Activated naive CD4-positive, alpha-beta T cell treated with Interleukin-2 at 50 U/mL for 16 hours (primary cell): ENCODE measurements around the gene TUBAL3.
A peak's percentile ranks its signal among the peaks of the same experiment; 100 is the strongest.
"Not testable (repeated sequence)": the region's sequence is repeated elsewhere in the genome, so short reads cannot be mapped to it uniquely, and the experiment has no call there.

Experiments used
- DNase-seq: peaks from one replicate; pipeline ENCODE4 v3.0.0-alpha.2; 2020

Gene TUBAL3

DNA sequence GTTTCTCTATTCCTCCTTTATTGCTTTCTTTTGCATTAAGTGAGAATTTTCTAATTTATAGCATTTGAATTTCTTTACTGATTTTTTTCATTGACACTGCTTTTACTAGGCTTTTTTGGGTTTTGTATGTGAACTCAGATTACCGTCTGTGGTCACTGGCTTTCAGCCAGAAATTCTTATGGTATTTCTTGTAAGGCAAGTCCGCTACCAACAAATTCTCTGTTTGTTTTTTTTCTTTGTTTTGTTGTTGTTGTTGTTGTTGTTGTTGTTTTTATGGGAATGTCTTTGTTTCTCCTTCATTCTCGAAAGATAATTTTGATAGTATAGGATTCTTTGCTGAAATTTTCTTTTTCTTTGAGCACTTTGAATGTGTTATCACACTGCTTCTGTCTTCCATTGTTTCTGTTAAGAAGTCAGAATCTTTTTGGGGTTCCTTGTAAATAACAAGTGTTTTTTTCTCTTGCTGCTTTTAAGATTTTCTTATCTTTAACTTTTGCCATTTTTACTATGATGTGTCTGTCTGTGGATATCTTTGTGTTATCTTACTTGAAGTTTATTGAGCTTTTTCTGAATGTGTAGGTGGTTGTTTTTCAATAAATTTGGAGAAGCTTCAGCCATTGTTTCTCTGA, 15.0 kb upstream of the TUBAL3 start:
- no peak for DNase-seq

DNA sequence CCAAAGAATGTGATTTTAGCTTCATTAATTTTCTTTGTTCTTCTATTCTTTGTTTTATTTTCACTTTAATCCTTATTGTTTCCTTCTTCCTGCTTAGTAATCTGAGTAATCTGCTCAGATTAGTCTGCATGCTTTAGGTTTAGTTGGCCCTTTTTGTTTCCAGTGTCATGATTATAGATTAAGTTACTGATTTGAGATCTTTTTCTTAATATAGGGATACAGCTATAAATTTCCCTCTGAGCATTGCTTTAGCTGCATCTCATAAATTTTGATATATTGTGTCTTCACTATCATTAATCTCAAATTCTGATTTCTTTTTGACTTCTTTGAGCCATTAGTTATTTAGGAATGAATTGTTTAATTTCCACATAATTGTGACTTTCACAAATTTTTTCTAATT, 14.0 kb upstream of the TUBAL3 start:
- no peak for DNase-seq

DNA sequence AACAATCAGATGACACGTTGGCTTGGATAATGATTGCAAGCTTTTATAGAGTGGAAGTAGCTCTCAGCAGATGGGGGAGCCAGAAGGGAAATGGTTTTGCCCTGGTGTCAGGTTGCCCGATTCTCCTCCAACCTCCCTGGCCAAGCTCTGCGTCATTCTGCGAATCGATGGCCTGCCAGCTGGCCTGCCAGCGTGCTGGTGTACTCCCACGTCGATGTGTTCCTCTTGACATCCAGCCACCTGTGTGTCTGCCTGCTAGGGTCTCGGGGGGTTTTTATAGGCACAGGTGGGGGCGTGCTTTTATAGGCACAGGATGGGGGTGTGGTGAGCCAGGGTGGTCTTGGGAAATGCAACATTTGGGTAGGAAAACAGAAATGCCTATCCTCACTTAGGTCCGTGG, 12.4 kb upstream of the TUBAL3 start:
- no peak for DNase-seq

DNA sequence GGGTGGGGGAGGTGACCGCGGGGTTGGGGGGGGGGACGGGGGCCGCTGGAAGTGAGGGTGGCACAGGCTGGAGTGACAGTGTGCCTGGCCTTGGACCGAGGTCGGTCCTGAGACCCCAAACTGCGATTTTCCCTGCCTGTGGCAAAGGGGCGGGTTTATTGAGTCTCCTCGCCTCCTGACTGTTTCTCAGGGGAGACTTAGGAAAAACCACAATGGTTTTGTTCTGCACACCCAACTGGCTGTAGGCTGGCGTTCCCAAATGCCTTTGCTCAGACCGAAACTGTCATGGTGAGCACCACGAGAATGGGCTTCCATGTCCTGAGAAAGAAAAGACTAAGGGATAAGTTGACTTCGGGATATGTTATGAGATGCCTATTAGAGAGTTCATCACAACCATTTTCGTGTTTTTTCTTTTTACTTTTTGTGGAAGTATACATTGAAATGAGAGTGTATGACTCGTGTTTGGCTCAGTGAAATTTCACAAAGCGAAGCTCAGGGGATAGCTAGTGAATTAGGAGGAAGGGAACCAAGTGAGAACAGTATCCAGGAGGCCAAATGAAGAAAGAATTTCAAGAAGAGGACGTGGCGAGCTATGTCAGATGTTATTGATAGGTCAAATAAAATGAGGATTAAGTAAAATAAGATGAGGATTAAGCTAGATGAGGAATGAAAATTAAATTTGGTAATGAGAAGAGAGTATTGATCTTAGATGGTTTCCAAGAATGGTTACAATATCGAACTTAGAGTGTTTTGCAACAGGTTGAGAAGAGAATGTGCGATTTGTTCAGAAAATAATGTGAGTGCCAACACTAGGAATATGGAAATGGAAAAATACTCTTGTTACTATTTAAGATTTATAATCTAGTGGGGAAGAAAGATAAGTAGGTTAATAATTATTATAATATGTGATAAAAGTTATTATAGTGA, 8.6 kb upstream of the TUBAL3 start:
- no peak for DNase-seq

DNA sequence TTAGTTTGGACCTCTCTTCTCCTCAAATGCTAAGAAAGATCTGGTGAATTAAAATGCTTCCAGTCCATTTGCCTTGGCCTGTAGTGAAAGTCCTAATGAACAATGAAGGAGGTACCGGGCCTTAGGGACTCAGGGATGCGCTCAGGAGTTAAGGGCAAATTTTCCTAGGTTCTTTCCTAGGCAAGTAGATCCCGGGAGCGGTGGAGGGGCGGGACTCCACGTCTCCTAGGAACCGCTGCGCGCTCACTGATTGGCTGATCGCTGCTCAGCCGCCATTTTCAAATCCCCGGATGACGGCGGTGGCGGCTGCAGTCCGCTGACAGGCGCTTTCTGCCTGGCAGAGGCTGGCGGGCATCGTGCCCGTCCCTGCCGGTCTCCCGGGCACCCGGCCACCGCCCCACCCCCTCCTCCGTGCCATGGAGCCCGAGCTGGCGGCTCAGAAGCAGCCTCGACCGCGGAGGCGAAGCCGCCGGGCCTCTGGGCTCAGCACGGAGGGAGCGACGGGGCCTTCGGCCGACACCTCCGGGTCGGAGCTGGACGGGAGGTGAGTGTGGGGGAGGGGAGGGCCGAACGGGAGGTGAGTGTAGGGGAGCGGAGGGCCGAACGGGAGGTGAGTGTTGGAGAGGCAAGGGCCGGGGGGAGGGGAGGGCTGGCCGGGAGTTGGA, 7.8 kb upstream of the TUBAL3 start, which contains the start of gene NET1:
TSS of gene NET1 (plus strand) at position 281 of the 665 bp plus-strand sequence. CDS start at position 417, 136 bp downstream.
- peak; percentile 71 for DNase-seq

DNA sequence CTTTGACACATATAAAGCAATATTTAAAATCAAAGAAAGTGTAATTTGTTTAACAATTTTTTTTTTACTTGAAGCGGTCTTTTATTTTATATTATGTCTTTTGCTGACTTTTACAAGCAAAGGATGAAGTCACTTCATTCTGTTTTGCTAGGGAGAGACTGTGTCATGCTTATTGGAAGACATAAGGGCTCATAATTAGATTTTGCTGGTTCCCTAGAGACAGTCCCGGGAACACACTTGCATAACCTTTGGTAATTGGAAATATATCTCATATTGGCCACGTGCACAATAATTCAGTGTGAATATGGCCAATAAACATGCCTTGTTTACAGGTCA, 7.3 kb upstream of the TUBAL3 start:
- no peak for DNase-seq

DNA sequence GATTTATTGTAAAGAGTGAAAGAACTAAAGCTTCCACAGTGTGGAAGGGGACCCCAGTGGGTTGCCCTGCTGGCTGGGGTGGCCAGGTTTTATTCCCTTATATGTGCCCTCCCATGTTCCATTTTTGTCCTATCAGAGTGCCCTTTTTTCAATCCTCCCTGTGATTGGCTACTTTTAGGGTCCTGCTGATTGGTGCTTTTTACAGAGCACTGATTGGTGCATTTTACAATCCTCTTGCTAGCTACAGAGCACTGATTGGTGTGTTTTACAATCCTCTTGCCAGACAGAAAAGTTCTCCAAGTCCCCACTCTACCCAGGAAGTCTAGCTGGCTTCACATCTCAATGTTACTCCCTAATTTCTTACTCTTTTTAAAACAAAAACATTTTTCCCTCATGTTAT, 6.2 kb upstream of the TUBAL3 start:
- DNase-seq: not testable (repeated sequence)

DNA sequence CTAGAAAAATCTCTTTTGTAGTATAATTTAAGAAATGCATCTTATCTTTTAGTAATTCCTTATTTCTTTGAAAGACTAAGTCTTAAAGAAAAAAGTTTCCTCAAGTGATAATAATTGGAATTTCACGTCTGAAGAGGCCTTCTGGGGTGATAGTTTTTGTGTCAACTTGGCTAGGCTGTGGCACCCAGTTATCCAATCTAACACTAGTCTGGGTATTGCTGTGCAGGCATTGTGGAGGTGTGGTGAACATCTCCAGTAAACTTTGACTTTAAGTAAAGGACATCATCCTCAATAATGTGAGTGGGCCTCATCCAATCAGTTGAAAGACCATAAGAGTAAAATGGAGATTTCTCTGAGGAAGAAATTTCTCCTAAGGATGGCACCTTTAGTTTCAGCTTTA, 2.3 kb upstream of the TUBAL3 start:
- DNase-seq: no peak

DNA sequence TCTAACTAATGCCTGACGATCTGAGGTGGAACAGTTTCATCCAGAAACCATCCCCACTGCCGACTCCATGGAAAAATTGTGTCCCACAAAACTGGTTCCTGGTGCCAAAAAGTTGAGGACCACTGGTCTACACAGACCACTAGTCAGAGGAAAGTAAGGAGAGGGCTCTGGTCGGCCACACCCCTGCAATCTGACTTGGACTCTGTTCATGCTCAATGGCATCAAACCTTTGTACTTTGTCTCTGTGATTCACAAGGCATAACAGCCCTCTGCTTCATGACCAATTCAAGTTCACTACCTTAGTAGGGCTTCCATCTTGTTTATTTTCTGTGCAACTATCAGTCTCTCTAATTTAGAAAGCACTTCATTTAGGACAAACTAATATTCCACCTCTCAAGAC, 1.8 kb downstream of the TUBAL3 start:
- DNase-seq: no peak

DNA sequence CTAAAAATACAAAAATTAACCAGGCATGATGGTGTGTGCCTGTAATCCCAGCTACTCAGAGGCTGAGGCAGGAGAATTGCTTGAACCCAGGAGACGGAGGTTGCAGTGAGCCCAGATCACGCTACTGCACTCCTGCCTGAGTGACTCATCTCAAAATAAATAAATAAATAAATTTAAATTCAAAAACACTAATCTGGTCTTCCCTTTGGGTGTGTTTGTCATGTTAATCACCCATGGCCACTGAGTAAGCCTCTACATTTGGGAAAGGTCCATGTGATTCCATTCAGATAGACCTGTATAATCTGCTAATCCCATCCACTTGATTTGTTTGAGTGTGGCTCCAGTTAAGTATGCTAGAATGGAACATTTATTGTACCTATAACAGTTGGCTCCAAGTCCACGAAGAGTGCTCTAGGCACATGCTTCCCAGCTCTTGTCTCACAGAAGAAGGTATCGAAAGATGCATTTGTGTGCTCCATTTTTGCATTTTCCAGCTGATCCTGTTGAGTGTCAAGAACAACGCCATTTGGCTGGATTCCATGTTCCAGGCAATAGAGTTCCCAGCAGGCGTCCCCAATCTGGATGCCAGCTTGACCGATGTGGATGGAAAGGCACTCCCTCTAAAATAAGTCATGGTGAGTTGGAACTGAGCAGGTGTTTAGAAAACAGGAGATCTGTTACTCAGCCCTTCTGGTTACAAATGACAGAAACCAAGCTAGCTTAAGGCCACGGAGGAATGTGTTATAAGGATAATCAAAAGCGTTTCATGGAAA, 4.0 kb downstream of the TUBAL3 start:
- DNase-seq: no peak

DNA sequence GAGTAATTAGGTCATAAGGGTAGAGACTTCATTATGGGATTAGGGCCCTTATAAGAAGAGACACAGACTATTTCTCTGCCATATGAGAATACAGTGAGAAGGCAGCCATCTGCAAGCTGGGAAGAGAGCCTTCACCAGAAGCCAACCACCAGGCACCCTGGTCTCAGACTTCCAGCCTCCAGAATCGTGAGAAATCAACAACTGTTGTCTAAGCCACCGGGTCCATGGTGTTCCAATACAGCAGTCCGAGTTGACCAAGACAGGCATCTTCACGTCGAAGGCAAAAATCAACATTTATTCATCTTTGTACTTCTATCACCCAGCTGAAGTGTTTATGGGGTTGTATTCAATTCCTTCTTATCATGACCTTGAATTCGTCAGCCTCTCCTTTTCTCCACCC, 5.3 kb downstream of the TUBAL3 start:
- DNase-seq: no peak

DNA sequence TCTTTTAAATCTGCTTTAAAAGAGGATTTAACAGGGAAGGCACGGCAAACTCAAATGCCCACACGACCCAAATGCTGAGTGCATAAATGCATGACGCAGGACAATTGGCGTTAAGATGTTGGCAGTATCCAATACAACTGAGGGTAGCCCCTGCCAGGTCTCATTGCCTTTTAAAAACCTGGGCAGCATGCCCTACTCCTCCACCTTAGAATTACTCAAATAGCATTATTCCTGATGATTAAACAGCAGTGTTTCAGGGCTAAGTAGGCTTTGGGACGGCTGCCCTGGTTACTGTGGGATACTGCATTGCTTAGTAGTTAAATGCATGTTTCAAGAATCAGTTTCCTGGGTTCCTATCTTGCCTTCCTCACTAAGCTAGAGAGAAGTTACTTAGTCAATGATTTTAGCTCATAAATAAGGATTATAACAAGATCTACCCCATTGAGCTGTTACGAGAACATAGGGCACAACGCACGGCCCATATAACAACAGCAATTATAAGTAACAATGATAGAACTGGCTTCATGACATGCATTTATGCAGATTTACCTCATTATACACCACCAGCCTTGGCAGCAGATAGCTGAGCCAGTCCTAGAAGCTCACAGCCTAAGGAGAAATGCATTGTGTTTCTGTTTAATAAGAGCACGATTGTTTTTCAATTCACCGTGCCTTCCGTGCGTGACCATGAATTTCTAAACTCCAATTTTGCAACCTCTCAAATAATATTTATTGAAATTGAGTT, 7.9 kb downstream of the TUBAL3 start:
- no peak for DNase-seq

DNA sequence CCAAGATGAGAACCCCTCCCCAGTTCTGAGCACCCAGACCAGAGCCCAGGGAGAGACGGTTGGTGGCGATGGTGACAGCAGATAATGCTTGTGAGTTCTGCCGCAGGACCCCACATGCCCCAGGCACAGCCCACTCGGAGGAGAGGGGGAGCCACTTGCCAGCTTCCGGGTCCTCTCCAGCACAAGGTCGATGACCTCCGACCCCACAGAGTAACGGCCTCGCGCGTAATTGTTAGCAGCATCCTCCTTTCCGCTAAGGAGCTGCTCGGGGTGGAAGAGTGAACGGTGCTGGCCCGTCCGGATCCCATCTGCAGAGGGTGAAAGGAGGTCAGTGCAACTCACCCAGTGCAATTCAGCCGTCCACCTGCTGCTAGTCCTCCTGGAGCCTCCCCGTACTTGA, 9.5 kb downstream of the TUBAL3 start:
- no peak for DNase-seq

DNA sequence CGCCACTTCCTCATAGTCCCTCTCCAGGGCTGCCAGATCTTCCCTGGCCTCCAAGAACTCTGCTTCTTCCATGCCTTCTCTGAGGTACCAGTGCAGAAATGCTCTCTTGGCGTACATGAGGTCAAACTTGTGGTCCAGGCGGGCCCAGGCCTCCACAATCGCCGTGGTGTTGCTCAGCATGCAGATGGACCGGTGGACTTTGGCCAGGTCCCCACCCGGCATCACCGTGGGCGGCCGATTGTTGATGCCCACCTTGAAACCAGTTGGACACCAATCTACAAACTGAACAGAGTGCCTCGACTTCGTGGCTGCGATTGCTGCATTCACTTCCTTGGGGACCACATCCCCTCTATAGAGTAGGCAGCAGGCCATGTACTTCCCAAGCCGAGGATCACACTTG, 11.1 kb downstream of the TUBAL3 start:
- no peak for DNase-seq

DNA sequence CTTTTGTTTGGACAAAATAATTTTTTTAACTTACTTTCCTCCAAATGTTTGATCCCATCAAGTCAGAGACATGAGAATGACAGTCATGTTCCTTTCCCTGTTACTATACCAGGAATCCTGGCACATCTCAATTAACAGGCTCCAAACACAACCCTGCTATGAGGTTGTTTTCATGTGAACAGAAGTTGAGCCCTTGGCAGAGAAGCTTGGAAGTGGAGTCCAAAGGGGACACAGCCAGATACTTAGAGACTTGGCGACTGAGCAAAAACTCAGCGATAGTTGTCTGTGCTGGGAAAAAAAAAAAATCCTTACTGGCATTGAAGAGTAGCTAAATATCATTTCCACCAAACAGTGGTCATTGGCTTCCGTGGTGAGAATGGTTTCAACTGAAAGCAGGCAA, 12.8 kb downstream of the TUBAL3 start:
- DNase-seq: no peak

DNA sequence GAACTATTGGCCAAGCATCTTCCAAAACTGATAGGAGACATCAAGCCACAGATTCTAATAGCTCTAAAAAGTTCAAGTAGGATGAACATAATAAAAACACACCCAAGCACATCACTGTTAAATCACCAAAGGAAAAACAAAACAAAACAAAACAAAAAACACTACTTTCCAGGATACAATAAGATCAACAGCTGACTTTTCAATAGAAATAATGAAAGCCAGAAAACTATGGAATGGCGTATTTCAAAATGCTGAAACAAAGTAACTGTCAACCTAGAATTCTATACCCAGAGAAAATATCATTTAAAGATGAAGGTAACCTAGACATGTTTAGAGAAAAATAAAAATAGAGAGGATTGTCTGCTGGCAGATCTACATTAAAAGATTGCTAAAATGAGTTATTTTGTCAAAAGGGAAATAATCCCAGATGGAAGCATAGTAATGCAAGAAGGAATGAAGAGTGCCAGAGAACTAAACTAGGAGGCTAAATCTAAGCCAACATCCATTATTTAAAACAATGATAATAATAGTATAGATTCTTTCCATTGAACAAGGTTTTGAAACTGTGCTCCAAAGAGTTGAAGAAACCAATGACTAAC, 13.9 kb downstream of the TUBAL3 start:
- DNase-seq: no peak

DNA sequence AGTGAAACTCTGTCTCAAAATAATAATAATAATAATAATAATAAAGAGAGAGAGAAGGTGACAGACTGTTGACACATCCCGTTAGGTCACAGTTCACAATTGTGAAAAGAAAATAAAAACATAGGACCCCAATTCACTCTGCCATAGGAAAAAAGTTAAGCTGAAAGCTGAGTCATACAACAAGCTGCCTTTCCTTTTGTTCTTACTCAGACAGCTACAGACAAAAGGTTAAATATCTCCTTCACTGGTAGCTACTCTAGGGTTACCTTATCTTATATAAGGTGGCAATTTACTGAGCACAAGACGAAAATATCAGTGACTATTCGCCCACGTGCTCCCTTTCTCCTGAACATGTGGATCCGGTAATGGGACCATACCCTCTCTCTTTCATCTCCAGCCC, 17.5 kb downstream of the TUBAL3 start:
- DNase-seq: no peak

DNA sequence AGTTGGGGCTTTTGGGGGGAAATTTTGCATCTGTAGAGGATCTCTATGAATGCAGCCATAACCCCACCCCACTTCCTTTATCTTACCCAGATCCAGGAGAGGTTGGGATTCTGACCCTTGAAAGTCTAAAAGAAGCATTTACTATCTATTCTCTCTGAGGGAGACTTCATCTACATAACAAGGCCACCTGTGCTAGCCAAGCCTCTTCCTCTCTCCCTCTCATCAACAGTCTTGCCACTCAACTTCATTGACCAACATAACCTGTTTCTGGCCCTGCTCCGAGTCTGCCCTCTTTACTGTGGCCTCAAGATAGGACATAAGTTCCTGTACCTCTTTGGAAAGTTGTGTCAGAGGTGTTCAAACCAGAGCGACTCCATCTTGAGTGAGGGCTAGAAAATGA, 19.4 kb downstream of the TUBAL3 start:
- DNase-seq: no peak

DNA sequence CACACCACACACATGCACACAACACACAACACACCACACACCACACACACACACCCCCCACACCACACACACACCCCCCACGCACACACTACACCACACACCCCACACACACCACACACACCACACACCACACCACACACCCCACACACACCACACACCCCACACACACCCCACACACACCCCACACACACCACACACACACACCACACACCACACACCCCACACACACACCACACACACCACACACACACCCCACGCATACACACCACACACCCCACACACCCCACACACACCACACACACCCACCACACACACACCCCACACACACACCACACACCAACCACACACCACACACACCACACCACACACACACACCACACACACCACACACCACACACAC, 23.4 kb downstream of the TUBAL3 start:
- no peak for DNase-seq

DNA sequence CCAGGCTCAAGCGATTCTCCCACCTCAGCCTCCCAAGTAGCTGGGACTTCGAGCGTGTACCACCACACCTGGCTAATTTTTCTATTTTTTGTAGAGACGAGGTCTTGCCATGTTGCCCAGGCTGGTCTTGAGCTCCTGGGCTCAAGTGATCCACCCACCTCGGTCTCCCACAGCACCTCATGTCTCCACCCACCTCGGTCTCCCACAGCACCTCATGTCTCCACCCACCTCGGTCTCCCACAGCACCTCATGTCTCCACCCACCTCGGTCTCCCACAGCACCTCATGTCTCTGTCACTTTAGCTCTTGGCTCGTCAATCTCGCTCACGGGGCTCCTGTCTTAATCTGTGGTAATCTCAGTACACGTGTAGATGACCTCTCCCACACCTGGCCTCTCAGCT, 24.2 kb downstream of the TUBAL3 start:
- not testable (repeated sequence) for DNase-seq

DNA sequence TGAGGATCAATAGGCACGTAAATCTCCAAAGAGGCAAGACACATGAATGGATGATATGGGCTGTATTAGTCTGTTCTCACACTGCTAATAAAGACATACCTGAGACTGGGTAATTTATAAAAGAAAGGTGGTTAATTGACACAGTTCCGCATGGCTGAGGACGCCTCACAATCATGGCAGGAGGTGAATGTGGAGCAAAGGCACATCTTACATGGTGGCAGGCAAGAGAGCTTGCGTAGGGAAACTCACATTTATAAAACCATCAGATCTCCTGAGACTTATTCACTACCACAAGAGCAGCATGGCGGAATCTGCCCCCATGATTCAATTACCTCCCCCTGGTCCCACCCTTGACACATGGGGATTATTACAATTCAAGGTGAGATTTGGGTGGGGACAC, 25.4 kb downstream of the TUBAL3 start:
- not testable (repeated sequence) for DNase-seq

DNA sequence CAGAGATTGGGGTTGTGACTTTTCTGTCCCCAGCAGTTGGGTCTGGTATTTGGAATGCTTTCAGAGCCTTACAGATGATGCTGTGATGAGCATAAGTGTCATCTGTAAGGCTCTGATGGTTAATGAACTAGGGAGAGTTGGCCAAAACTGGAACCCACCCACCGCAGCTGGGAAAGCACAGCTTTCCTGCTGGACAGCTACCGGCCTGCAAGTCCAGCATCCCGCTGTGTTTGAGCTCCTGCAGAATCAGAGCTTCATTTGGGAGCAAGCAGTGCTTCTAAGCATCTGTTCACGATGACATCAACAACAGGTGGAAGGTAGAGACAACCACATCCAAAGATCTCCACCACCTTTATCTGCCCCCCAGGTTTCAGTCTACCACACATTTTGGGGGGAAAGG, 28.2 kb downstream of the TUBAL3 start:
- DNase-seq: no peak
